DND-41 (cell line): ENCODE data around the gene CAPRIN1.
"Not testable (repeated sequence)": the region's sequence is repeated elsewhere in the genome, so short reads cannot be mapped to it uniquely, and the experiment has no call there.

Source experiments
- ATAC-seq: fragments of 200-7000 bp; cut with Tn5 transposase; 3 replicates; pipeline ENCODE4 v1.9.1; 2021; ENCODE audit warnings: low read depth; ENCODE audit not compliant: insufficient read depth
- DNase-seq: peaks from one replicate; pipeline ENCODE4 v3.0.0-alpha.2; 2020
- H2AFZ ChIP-seq: 2 replicates; pipeline ENCODE4 v1.6.0; 2012; ENCODE audit warnings: low read depth, low read length
- H3K27ac ChIP-seq: 2 replicates; pipeline ENCODE4 v1.5.1; 2012; ENCODE audit warnings: low read length, inconsistent platforms
- H3K27me3 ChIP-seq: fragments of 200-600 bp; sonication (generic); 2 replicates; pipeline ENCODE4 v1.6.0; 2012; ENCODE audit warnings: low read length, mild to moderate bottlenecking, inconsistent platforms; ENCODE audit not compliant: insufficient read depth, poor library complexity
- H3K36me3 ChIP-seq: 2 replicates; pipeline ENCODE4 v1.5.1; 2012; ENCODE audit warnings: low read length, inconsistent platforms; ENCODE audit not compliant: insufficient read depth
- H3K4me1 ChIP-seq: 2 replicates; pipeline ENCODE4 v1.5.1; 2012; ENCODE audit warnings: mild to moderate bottlenecking, low read length; ENCODE audit not compliant: insufficient read depth
- H3K4me2 ChIP-seq: 2 replicates; pipeline ENCODE4 v1.6.0; 2012; ENCODE audit warnings: mild to moderate bottlenecking, moderate library complexity, low read length, inconsistent platforms; ENCODE audit not compliant: insufficient read depth
- H3K4me3 ChIP-seq, 2 experiments: fragments of 200-600 bp in 1 of 2; shearing (Covaris generic) in 1 of 2; 2 replicates each; pipeline ENCODE4 v1.5.1; 2012 to 2016; ENCODE audit warnings: inconsistent platforms in 2 of 2, low read length in 2 of 2, mild to moderate bottlenecking in 2 of 2, low read depth in 1 of 2, moderate library complexity in 1 of 2
- H3K79me2 ChIP-seq: 2 replicates; pipeline ENCODE4 v1.6.0; 2012; ENCODE audit warnings: low read length, inconsistent platforms; ENCODE audit not compliant: insufficient read depth
- H3K9ac ChIP-seq: 2 replicates; pipeline ENCODE4 v1.6.0; 2012; ENCODE audit warnings: low read depth, mild to moderate bottlenecking, inconsistent platforms, low read length, moderate library complexity
- H3K9me3 ChIP-seq: 2 replicates; pipeline ENCODE4 v1.5.1; 2012; ENCODE audit warnings: low read length, moderate library complexity, mild to moderate bottlenecking, inconsistent platforms; ENCODE audit not compliant: insufficient read depth, severe bottlenecking
- H4K20me1 ChIP-seq: 2 replicates; pipeline ENCODE4 v1.6.0; 2012; ENCODE audit warnings: low read length; ENCODE audit not compliant: insufficient read depth
- CTCF ChIP-seq: IDR thresholded peaks from 2 replicates; pipeline ENCODE4 v1.5.1; 2012; ENCODE audit warnings: borderline replicate concordance, low read length, moderate library complexity, mild to moderate bottlenecking; ENCODE audit not compliant: poor library complexity, severe bottlenecking; ENCODE audit errors: extremely low read depth
- EZH2 ChIP-seq: IDR thresholded peaks from 3 replicates; pipeline ENCODE4 v1.6.1; 2012; ENCODE audit warnings: borderline replicate concordance, low read depth, mild to moderate bottlenecking, moderate library complexity, low read length, inconsistent platforms; ENCODE audit not compliant: severe bottlenecking

Gene CAPRIN1

GRCh38 chr11:34086554-34087283, 35.2 kb downstream of the CAPRIN1 start:
- H3K4me1 ChIP-seq, result no peaks in the 10 kb centered on the region
- H3K79me2 ChIP-seq, result peaks cover 62% of the 10 kb centered on the region
- peaks cover 96% of the 10 kb centered on the region for H3K36me3 ChIP-seq
- no peak overlapping the region for H3K4me2 ChIP-seq
- ATAC-seq (no peak), DNase-seq (no peak)
- H3K9me3 ChIP-seq, result no peaks in the 10 kb centered on the region
- TF ChIP-seq EZH2 (no peak), CTCF (no peak)
- H3K9ac ChIP-seq, result no peak overlapping the region
- peaks cover 38% of the 10 kb centered on the region; the same call in 1 of the 2 replicates for H4K20me1 ChIP-seq
- H3K27me3 ChIP-seq, result no peaks in the 10 kb centered on the region
- no peak overlapping the region for H3K4me3 ChIP-seq
- no peak overlapping the region for H2AFZ ChIP-seq
- no peak overlapping the region for H3K27ac ChIP-seq

DNA sequence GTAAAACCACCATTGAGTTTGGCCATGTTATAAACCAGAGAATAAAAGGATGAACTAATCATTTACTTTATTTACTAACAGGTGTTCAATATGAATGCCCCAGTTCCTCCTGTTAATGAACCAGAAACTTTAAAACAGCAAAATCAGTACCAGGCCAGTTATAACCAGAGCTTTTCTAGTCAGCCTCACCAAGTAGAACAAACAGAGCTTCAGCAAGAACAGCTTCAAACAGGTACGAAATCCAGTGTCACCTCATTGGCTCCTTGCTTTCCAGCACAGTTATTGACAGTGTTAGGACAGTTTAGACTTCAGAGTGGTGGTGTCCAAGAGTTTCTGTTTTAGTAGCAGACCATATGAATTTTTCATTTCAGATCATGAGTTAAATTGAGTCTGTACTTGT, 40.3 kb downstream of the CAPRIN1 start:
- Histone ChIP-seq H3K79me2 (peaks cover 48% of the 10 kb centered on the region), H3K9ac (no peak overlapping the region), H2AFZ (no peak overlapping the region), H4K20me1 (peaks cover 26% of the 10 kb centered on the region; the same call in 1 of the 2 replicates), H3K9me3 (no peaks in the 10 kb centered on the region), H3K4me1 (no peaks in the 10 kb centered on the region), H3K27me3 (no peaks in the 10 kb centered on the region), H3K4me2 (no peak overlapping the region), H3K27ac (no peak overlapping the region), H3K4me3 (no peak overlapping the region), H3K36me3 (peaks cover 96% of the 10 kb centered on the region)
- ATAC-seq (no peak), DNase-seq (no peak)
- TF ChIP-seq CTCF, result no peak
- no peak for TF ChIP-seq EZH2

GRCh38 chr11:34094900-34095299, 43.4 kb downstream of the CAPRIN1 start:
- Histone ChIP-seq H3K36me3 (peaks cover 100% of the 10 kb centered on the region), H4K20me1 (peaks cover 29% of the 10 kb centered on the region; the same call in 1 of the 2 replicates), H3K79me2 (peaks cover 42% of the 10 kb centered on the region)
- H3K9me3 ChIP-seq, H3K27me3 ChIP-seq, ATAC-seq, H3K9ac ChIP-seq, H3K27ac ChIP-seq, H2AFZ ChIP-seq, H3K4me3 ChIP-seq, H3K4me2 ChIP-seq, H3K4me1 ChIP-seq, DNase-seq: not testable (repeated sequence)

GRCh38 chr11:34098813-34099212, 47.3 kb downstream of the CAPRIN1 start:
- H3K4me2 ChIP-seq, result no peak overlapping the region
- H3K4me3 ChIP-seq, result no peak overlapping the region
- no peaks in the 10 kb centered on the region for H3K27me3 ChIP-seq
- DNase-seq, result no peak
- peaks cover 16% of the 10 kb centered on the region; the same call in 1 of the 2 replicates for H4K20me1 ChIP-seq
- H3K9ac ChIP-seq, result no peak overlapping the region
- H3K27ac ChIP-seq, result no peak overlapping the region
- no peak for ATAC-seq
- peaks cover 2% of the 10 kb centered on the region; the same call in 1 of the 2 replicates for H3K4me1 ChIP-seq
- H3K79me2 ChIP-seq, result peaks cover 13% of the 10 kb centered on the region; the same call in 1 of the 2 replicates
- no peak overlapping the region for H2AFZ ChIP-seq
- H3K9me3 ChIP-seq, result no peaks in the 10 kb centered on the region
- TF ChIP-seq CTCF, result no peak
- TF ChIP-seq EZH2, result no peak
- peaks cover 78% of the 10 kb centered on the region for H3K36me3 ChIP-seq
